Esophagus muscularis mucosa (tissue), 4 donors: ENCODE data around the gene FBXO4. TPM values are rescaled to one million over a fixed set of nuclear protein-coding genes. Genes with fewer than 3 reads are reported as not detected.

Experiments
- DNase-seq: peaks from one replicate; pipeline ENCODE4 v3.0.0-alpha.2; 2017; ENCODE audit errors: extremely low spot score
- H3K27ac ChIP-seq, 4 donors: fragments of 200-600 bp; sonication (generic); replicated peaks in 1 of 4; 1 replicate in 3 of 4; 2 replicates in 1 of 4; pipeline ENCODE4 v1.5.1; 2016 to 2019; ENCODE audit warnings: mild to moderate bottlenecking in 1 of 4
- H3K27me3 ChIP-seq, 4 donors: fragments of 200-600 bp; sonication (generic); one replicate each; pipeline versions ENCODE4 v1.5.1 to v1.6.0; 2016 to 2019
- H3K36me3 ChIP-seq, 4 donors: fragments of 200-600 bp; sonication (generic); one replicate each; pipeline ENCODE4 v1.5.1; 2016 to 2019
- H3K4me1 ChIP-seq, 4 donors: fragments of 200-600 bp; sonication (generic); one replicate each; pipeline ENCODE4 v1.5.1; 2016 to 2019
- H3K4me3 ChIP-seq, 4 donors: fragments of 200-600 bp; sonication (generic); 1 replicate in 2 of 4; 2 replicates in 2 of 4; pipeline ENCODE4 v1.5.1; 2016 to 2019; ENCODE audit warnings: mild to moderate bottlenecking in 4 of 4, moderate library complexity in 1 of 4
- H3K9me3 ChIP-seq, 4 donors: fragments of 200-600 bp; sonication (generic); 1 replicate in 3 of 4; 2 replicates in 1 of 4; pipeline ENCODE4 v1.5.1; 2016 to 2019
- CTCF ChIP-seq, 3 experiments: fragments of 200-600 bp in 2 of 3; fragments of 450-650 bp in 1 of 3; sonication (generic) in 2 of 3; IDR thresholded peaks; one replicate each; pipeline ENCODE4 v1.5.1; 2017 to 2019; ENCODE audit warnings: antibody characterized with exemption in 3 of 3, mild to moderate bottlenecking in 2 of 3, moderate library complexity in 1 of 3
- EP300 ChIP-seq: sonication (generic); formaldehyde crosslinking; IDR thresholded peaks from one replicate; pipeline ENCODE4 v1.6.1; 2017; ENCODE audit warnings: antibody characterized with exemption
- POLR2A ChIP-seq: fragments of 450-650 bp; IDR thresholded peaks from one replicate; pipeline ENCODE4 v1.6.1; 2017; ENCODE audit warnings: antibody characterized with exemption, moderate library complexity, mild to moderate bottlenecking, low read depth
- POLR2AphosphoS5 ChIP-seq, 2 donors: sonication (generic); formaldehyde crosslinking; IDR thresholded peaks; one replicate each; pipeline ENCODE4 v1.6.1; 2017; ENCODE audit warnings: antibody characterized with exemption in 2 of 2
- WGBS: methylation state at CpG from one replicate; pipeline ENCODE4 v1.1.5; 2018; 5-methylcytosine and 5-hydroxymethylcytosine counted together
- intact Hi-C: fragments of 100-400 bp; cut with DNase I; formaldehyde crosslinking; loops from one replicate; pipeline ENCODE4 v1.15.1; 2023
- total RNA-seq, 4 donors: library from RNA; depleted of rRNA; stranded (reverse); fragments of >200 nt; gene quantifications; one replicate each; pipeline versions ENCODE4 v1.1.0 to v1.2.1, GENCODE V29; 2016

Gene FBXO4
- total RNA-seq, 4 donors from 2014 or later, result 5.1 to 8.8 (median 7.5) TPM

- intact Hi-C loops, result no loop called here
- 64% methylated on average over 2 of the region's 2 CpGs for WGBS
- no peaks in the 10 kb centered on the region for H3K9me3 ChIP-seq
- no peaks in the 10 kb centered on the region for H3K4me1 ChIP-seq
- H3K27me3 ChIP-seq, result peaks cover 0 to 21% (median 2%) of the 10 kb centered on the region in 4 donors
- no peak overlapping the region for H3K4me3 ChIP-seq
- H3K27ac ChIP-seq, result no peak overlapping the region
- DNase-seq, result no peak
- no peak for TF ChIP-seq CTCF (IDR thresholded peaks at IDR 0.05)
- TF ChIP-seq POLR2AphosphoS5 (IDR thresholded peaks at IDR 0.05), result no peak
- TF ChIP-seq EP300, result no peak
- TF ChIP-seq POLR2A, result no peak
- no peaks in the 10 kb centered on the region for H3K36me3 ChIP-seq
Observed at GRCh38 chr5:41891066-41891707, 33.9 kb upstream of the FBXO4 start.

- intact Hi-C loops, result no loop called here
Observed at GRCh38 chr5:41892031-41892430, 33.0 kb upstream of the FBXO4 start.

GRCh38 chr5:41893074-41893851 lies 31.8 kb upstream of the FBXO4 start:
- Histone ChIP-seq H3K27me3 (peaks cover 0 to 21% (median 2%) of the 10 kb centered on the region in 4 donors), H3K4me3 (no peak overlapping the region), H3K36me3 (no peaks in the 10 kb centered on the region), H3K27ac (no peak overlapping the region), H3K4me1 (no peaks in the 10 kb centered on the region), H3K9me3 (no peaks in the 10 kb centered on the region)
- WGBS, result 77% methylated on average over 3 of the region's 3 CpGs
- DNase-seq, result no peak
- TF ChIP-seq POLR2A (no peak), CTCF (IDR thresholded peaks at IDR 0.05) (no peak)
- intact Hi-C loops, result no loop called here

More at GRCh38 chr5:41892031-41892430, 33.0 kb upstream of the FBXO4 start:
- H3K36me3 ChIP-seq, result no peaks in the 10 kb centered on the region
- H3K4me1 ChIP-seq, result no peaks in the 10 kb centered on the region
- no peaks in the 10 kb centered on the region for H3K9me3 ChIP-seq
- H3K27me3 ChIP-seq, result peaks cover 0 to 21% (median 2%) of the 10 kb centered on the region in 4 donors
- no peak overlapping the region for H3K27ac ChIP-seq
- H3K4me3 ChIP-seq, result no peak overlapping the region
- DNase-seq, result no peak
- no peak for TF ChIP-seq EP300
- TF ChIP-seq POLR2AphosphoS5 (IDR thresholded peaks at IDR 0.05), result no peak
- no peak for TF ChIP-seq CTCF (IDR thresholded peaks at IDR 0.05)
- no peak for TF ChIP-seq POLR2A

- TF ChIP-seq EP300 (no peak), POLR2A (no peak), POLR2AphosphoS5 (IDR thresholded peaks at IDR 0.05) (no peak), CTCF (IDR thresholded peaks at IDR 0.05) (no peak)
- Histone ChIP-seq H3K36me3 (no peaks in the 10 kb centered on the region), H3K27me3 (peaks cover 0 to 13% (median 2%) of the 10 kb centered on the region in 4 donors), H3K27ac (no peak overlapping the region), H3K4me1 (no peaks in the 10 kb centered on the region), H3K9me3 (no peaks in the 10 kb centered on the region), H3K4me3 (no peak overlapping the region)
- DNase-seq, result no peak
- intact Hi-C loops, result no loop called here
- WGBS, result 19% methylated on average over 2 of the region's 2 CpGs
Observed at GRCh38 chr5:41896230-41896629, 28.9 kb upstream of the FBXO4 start.
